Dedifferentiated amniotic fluid mesenchymal stem cell (primary cell): ENCODE results near the gene LZTS2.

Source experiments
- DNase-seq: peaks from one replicate; pipeline ENCODE4 v3.0.0-alpha.2; 2016; ENCODE audit errors: extremely low spot score

The LZTS2 gene

GRCh38 chr10:101014966-101015581 lies 15.5 kb downstream of the LZTS2 start:
- DNase-seq = peak; percentile 61

- DNase-seq = no peak
Measured at GRCh38 chr10:101015582-101015973, 16.0 kb downstream of the LZTS2 start.

GRCh38 chr10:101016814-101017213 lies 17.2 kb downstream of the LZTS2 start:
- no peak for DNase-seq

GRCh38 chr10:101018118-101018599 lies 18.6 kb downstream of the LZTS2 start:
- no peak for DNase-seq

GRCh38 chr10:101018600-101019439 lies 19.2 kb downstream of the LZTS2 start:
- peak; percentile 48 for DNase-seq

- DNase-seq = no peak
Measured at GRCh38 chr10:101019440-101019703, 19.8 kb downstream of the LZTS2 start.

GRCh38 chr10:101020427-101021075 lies 20.9 kb downstream of the LZTS2 start:
- no peak for DNase-seq

- DNase-seq = no peak
Measured at GRCh38 chr10:101021239-101021638, 21.6 kb downstream of the LZTS2 start.

GRCh38 chr10:101021692-101022251 lies 22.2 kb downstream of the LZTS2 start:
- DNase-seq = no peak

- no peak for DNase-seq
Measured at GRCh38 chr10:101022967-101023705, 23.5 kb downstream of the LZTS2 start.

GRCh38 chr10:101027106-101027720 lies 27.6 kb downstream of the LZTS2 start:
- DNase-seq = no peak

GRCh38 chr10:101028446-101029337 lies 29.1 kb downstream of the LZTS2 start:
- DNase-seq = no peak

GRCh38 chr10:101029520-101030295 lies 30.1 kb downstream of the LZTS2 start:
- DNase-seq = no peak

- DNase-seq = no peak
Measured at GRCh38 chr10:101030496-101031127, 31.0 kb downstream of the LZTS2 start.

- DNase-seq = peak; percentile 88
Measured at GRCh38 chr10:101031128-101031795, 31.7 kb downstream of the LZTS2 start, which contains the start of the genes PDZD7 and SFXN3. Gene PDZD7 (minus strand): TSS chr10:101031129. CDS start chr10:101030219, 910 bp downstream. Gene SFXN3 (plus strand): TSS chr10:101031234. CDS start chr10:101034695, 3,461 bp downstream.

GRCh38 chr10:101031796-101032636 lies 32.4 kb downstream of the LZTS2 start:
- DNase-seq = peak; percentile 62

- DNase-seq = peak; percentile 89
Measured at GRCh38 chr10:101032637-101033224, 33.1 kb downstream of the LZTS2 start.
